ENCODE data around the gene LELP1. TPM values are rescaled to one million over a fixed set of nuclear protein-coding genes. Genes with fewer than 3 reads are reported as not detected.

Gene LELP1
- total RNA-seq, 1 experiment from 2014 or later = not detected

GRCh38 chr1:153174624-153175023 lies 28.6 kb upstream of the LELP1 start:
- no peak overlapping the region for H3K14ac ChIP-seq (ENCODE audit: insufficient read depth, low read length)
- no peak overlapping the region for H3K4me2 ChIP-seq (ENCODE audit: insufficient read depth, insufficient read length, low read length)
- no peaks in the 10 kb centered on the region for H3K27me3 ChIP-seq (ENCODE audit: insufficient read depth, low read length)
- H3K9ac ChIP-seq (ENCODE audit: extremely low read depth, insufficient read length, low read length) = no peak overlapping the region
- H3K27me3 Mint-ChIP-seq (ENCODE audit: low read depth) = no peaks in the 10 kb centered on the region
- H4K5ac ChIP-seq (ENCODE audit: insufficient read length, low read depth, low read length) = no peak overlapping the region
- H3K4me1 Mint-ChIP-seq = no peaks in the 10 kb centered on the region
- no peaks in the 10 kb centered on the region for H3K79me2 ChIP-seq (ENCODE audit: insufficient read depth, low read length)
- H3K23ac ChIP-seq (ENCODE audit: insufficient read length, low read depth, low read length) = no peak overlapping the region
- H3K27ac ChIP-seq (ENCODE audit: insufficient read length, low read depth, low read length) = no peak overlapping the region
- H4K20me1 ChIP-seq (ENCODE audit: control insufficient read depth, insufficient read depth, insufficient read length) = no peaks in the 10 kb centered on the region
- no peaks in the 10 kb centered on the region for H3K9me3 ChIP-seq (ENCODE audit: control insufficient read depth, low read depth, low read length)
- no peak overlapping the region for H3T11ph ChIP-seq (ENCODE audit: low read length)
- no peaks in the 10 kb centered on the region for H3K79me1 ChIP-seq (ENCODE audit: insufficient read depth, low read depth, low read length, poor library complexity, severe bottlenecking)
- no peak overlapping the region for H2BK12ac ChIP-seq (ENCODE audit: insufficient read length, low read depth, low read length)
- H2BK120ac ChIP-seq (ENCODE audit: low read depth, low read length, poor library complexity, severe bottlenecking) = no peak overlapping the region
- H3K4me1 ChIP-seq (ENCODE audit: insufficient read depth, low read length) = no peaks in the 10 kb centered on the region
- no peak overlapping the region for H2AK5ac ChIP-seq (ENCODE audit: insufficient read length, low read length)
- H4K91ac ChIP-seq (ENCODE audit: insufficient read length, low read depth, low read length) = no peak overlapping the region
- H2BK20ac ChIP-seq (ENCODE audit: low read depth, low read length, poor library complexity, severe bottlenecking) = no peak overlapping the region
- H2AFZ ChIP-seq (ENCODE audit: low read length) = no peak overlapping the region
- H3K9me3 Mint-ChIP-seq = peaks cover 0 to 2% of the 10 kb centered on the region in 2 experiments; a peak in 4 of 5 replicates
- no peaks in the 10 kb centered on the region for H3K23me2 ChIP-seq (ENCODE audit: insufficient read length, low read depth, low read length, poor library complexity, severe bottlenecking)
- H3K56ac ChIP-seq (ENCODE audit: insufficient read length, low read depth, low read length) = no peak overlapping the region
- H4K8ac ChIP-seq (replicated peaks; ENCODE audit: insufficient read length, low read depth, low read length) = no peak overlapping the region
- H3K18ac ChIP-seq (ENCODE audit: insufficient read length, low read depth, low read length) = no peak overlapping the region
- TF ChIP-seq CTCF (conservative IDR thresholded peaks at IDR 0.05) = no peak
- H3K27ac Mint-ChIP-seq = no peak overlapping the region
- H3K4me3 Mint-ChIP-seq = no peak overlapping the region
- H3K4ac ChIP-seq (ENCODE audit: low read depth, low read length) = no peak overlapping the region
- no peaks in the 10 kb centered on the region for H3K36me3 Mint-ChIP-seq (ENCODE audit: insufficient read depth in 1 of 3, low read depth in 3 of 3)
- H2BK15ac ChIP-seq (ENCODE audit: low read depth, low read length) = no peak overlapping the region
- H2BK5ac ChIP-seq (ENCODE audit: insufficient read length, low read length) = no peak overlapping the region
- no peak for DNase-seq

Measured in H9 (cell line).